IPS DF 19.7 (cell line): ENCODE results near the gene BCLAF1.
"Not testable (repeated sequence)": the region's sequence is repeated elsewhere in the genome, so short reads cannot be mapped to it uniquely, and the experiment has no call there.

Experiments used
- DNase-seq: peaks from one replicate; pipeline ENCODE4 v3.0.0-alpha.2; 2013; ENCODE audit warnings: low read depth, low spot score

The BCLAF1 gene

DNA sequence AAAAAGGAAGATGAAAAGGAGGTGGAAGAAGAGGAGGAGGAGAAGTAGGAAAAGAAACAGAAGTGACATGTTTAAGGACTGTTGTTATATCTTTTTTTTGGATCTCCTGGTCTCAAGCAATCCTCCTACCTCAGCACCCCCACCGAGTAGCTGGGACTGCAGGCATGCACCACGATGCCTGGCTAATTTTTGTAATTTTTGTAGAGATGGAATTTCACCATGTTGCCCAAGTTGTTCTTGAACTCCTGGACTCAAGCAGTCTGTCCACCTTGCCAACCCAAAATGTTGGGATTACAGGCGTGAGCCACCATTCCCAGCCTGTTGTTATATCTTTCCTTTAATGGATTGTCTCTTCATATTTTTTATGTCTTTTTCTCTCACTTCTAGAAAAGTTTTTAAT is 19.5 kb upstream of the BCLAF1 start:
- DNase-seq: no peak

DNA sequence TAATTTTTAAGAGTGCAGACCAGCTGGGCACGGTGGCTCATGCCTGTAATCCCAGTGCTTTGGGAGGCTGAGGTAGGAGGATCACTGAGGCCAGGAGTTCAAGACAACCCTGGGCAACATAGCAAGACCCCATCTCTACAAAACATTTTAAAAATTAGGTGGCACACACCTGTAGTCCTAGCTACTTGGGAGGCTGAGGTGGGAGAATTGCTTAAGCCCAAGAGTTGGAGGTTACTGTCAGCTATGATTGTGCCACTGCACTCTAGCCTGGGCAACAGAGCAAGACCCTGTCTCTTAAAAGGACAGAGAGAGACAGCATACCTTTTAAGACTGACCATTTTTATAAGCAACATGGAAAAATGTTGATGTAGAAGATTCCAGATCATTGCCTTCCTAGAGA is 18.8 kb upstream of the BCLAF1 start:
- not testable (repeated sequence) for DNase-seq

DNA sequence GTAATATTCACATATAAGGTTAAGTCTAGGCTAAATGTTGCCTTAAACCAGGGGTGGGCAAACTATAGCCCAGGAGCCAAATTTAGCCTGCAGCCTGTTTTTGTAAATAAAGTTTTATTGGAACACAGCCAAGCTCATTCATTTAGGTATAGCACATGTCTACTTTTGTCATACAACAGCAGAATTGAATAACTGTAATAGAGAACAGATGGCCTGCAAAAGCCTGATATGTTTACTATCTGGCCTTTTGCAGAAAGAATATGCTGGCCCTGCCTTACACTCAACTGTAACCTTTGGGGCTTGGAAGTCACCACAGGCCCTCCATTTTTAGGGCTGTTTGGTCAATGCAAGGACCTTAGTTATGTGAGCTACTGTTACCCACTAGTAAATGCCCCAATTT is 17.7 kb upstream of the BCLAF1 start:
- no peak for DNase-seq

DNA sequence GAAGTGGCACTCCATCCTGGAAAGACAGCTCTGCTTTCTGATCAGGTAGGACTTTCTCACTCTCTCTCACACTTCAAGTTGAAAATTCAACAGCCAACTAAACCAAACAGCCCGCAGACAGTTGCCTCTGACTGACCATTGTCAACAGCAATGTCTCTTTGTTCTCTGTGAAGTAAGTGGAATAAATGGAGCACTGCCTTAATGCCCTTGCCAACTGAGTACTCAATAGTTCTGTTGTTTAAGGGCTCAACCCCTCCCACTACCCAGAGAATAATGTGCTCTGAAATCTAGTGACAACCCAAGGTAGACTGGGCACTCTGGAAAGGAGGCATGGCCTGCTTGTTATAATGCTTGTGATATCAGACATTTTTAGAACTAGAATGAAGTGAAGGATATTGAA is 16.8 kb upstream of the BCLAF1 start:
- DNase-seq: no peak

DNA sequence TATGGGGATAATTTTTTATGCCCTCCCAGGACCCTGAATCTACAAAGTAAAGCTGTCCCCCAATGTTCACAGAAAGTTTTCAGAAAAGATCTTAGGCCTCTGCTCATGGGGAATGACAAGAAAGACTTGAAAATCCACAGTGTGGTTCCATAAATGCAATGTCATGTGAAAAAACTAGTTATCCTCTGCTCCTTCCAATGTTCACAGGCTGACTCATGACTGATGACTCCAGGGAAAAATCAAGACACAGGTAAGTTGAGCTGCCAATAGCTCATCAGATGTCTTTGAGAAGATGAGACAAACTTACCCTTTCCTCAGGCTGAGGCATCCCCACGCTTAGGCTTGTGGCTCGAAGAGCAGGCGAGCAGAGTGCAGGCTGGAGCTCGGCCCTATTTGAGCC is 14.8 kb upstream of the BCLAF1 start:
- no peak for DNase-seq

DNA sequence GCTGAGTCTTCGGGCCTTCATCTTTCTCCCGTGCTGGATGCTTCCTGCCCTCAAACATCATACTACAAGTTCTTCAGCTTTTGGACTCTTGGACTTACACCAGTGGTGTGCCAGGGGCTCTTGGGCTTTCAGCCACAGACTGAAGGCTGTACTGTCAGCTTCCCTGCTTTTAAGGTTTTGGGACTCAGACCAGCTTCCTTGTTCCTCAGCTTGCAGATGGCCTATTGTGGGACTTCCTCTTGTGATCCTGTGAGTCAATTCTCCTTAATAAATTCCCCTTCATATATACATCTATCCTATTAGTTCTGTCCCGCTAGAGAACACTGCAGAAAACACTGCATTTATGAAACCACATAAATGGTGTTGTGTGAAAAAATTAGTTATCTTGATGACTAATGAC is 13.9 kb upstream of the BCLAF1 start:
- no peak for DNase-seq

DNA sequence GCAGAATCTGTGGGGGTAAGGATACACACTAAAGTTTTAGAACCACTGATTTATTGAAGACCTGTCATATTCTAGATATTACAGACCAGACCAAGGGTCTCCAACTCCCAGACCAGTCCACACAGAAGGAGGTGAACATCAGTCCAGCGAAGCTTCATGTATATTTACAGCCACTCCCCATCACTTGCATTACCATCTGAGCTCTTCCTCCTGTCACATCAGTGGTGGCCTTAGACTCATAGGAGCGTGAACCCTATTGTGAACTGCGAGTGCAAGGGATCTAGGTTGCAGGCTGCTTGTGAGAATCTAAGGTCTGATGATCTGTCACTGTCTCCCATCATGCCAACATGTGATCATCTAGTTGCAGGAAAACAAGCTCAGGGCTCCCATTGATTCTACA is 5.0 kb upstream of the BCLAF1 start:
- no peak for DNase-seq

DNA sequence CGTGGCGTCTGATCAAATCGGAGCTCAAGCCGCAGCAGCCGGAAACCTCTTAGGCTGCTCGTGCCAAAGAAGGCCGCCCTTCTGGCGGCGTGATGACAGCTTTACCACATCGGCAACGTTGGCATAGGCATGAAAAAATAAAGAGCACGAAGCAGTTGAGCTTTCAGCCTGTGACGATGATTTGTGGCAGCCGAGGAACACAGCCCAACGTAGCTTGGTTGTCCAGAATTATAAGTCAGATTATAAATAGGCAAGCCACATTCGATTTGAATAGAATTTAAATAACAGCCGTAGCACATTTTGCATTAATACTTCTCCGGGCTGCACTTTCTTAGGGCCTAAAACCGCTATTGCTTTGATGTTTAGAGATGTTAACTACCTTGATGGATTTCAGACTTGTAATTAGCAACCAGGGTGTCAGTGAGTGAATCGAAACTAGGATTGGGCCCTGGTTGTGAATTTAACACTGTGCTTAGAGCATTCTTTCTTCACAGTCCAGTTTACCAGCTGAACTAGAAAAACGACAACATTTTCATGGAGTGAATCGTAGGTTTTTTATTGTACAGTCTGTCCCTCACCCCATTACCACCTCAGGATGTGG is 864 bp upstream of the BCLAF1 start:
- DNase-seq: no peak

DNA sequence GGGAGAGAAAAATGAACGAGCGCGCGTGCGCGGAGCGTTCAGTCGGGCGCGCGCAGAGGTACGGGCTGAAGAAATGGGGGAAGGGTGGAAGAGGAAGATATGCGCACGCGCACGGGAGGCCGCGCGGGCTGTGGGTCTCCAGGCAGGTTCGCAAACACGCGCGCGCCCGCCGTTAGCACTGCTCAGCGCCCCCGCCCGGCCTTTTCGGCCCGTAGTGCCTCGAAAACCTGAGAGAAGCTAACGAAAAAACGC is 393 bp downstream of the BCLAF1 start:
- no peak for DNase-seq

DNA sequence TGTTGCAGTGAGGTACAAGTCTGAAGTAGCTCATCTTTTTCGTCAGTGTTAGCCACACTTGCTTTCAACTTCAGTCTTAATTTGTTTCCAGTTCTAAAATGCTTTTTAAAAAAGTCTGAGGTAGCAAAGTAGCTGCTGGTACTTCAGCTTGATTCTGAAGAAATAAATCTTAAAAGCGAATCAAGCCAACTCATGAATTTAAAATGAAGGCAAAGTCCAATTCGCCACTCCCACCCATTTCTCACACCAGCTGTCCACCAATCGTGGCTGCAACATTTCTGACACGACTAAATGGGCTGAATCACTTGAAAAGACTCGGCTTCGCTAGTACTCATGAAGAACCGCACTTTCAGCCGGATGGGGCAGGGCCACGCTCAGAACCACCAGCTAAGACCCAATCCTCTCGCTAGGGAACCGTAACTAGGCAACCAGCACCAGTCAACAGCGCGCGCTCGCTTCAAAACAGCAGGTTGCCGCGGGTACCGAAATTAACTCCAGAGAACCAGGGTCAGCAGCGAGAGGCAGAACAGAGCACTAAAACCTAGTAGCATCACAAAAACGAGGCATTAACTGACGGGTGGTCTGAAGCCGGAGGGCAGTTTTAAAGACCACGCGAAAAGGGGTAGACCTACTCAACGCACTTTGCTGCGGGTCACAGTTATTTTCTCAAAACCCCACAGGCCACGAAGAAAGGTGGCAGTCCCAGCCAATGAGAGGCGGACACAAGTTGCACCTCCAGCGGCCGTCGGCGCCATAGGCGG is 900 bp downstream of the BCLAF1 start:
- DNase-seq: peak; percentile 52

DNA sequence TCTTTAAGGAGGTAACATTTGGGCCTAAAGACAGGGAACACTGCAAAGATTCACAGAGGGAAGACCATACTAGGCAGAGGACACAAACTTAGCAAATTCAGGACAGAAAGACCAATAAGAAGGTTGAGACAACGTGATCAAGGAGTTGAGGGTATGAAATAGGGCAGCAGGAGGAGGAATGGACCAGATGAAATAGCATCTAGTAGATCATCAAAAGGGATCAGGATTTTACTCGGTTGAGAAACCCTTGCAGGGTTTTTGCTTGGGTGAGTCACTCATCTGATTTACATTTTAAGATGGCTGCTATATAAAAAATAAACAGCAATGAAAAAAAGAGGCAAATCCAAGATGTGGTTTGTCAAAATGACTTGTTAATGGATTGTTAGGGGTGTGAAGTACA is 4.7 kb downstream of the BCLAF1 start:
- no peak for DNase-seq

DNA sequence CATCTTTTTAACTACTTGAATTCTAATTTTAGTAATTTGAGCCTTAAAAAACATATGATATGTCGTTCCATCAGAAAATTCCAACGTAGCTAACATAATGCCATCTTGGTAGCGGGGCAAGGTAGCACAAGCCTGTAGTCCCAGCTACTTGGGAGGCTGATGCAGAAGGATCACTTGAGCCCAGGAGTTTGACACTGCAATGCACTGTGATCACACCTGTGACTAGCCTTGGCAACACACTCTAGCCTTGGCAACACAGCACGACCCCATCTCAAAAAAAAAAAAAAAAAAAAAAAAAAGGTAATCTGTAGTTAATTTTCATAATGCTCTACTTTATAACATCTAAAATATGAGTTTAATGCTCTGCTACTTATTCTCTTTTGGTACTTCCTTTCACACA is 6.7 kb downstream of the BCLAF1 start:
- no peak for DNase-seq

DNA sequence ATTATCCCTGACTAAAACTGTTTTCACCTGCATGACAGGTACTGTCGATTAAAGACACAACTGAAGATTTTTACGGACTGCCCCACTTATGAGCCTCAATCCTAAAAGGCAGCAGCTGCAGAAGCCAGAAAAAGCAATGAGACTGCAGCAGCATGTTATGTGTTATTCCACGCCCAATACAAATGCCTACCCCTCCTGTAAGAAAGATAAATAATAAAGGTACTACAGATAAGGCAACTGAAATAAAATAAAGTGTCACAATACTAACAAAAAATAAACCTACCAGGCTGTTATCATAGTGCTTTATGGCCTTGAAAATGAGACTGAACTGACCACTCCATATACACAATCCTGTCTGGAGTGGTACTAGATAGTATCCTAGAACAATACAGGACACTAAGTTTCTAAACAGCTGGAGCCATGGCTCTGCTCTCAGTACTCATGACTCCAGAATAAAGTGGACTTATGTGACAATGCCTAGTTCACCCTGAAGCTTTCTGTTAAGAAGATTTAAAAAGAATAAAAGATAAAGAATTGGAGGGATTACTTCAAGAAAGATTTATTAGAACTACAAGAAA is 9.5 kb downstream of the BCLAF1 start:
- DNase-seq: no peak

DNA sequence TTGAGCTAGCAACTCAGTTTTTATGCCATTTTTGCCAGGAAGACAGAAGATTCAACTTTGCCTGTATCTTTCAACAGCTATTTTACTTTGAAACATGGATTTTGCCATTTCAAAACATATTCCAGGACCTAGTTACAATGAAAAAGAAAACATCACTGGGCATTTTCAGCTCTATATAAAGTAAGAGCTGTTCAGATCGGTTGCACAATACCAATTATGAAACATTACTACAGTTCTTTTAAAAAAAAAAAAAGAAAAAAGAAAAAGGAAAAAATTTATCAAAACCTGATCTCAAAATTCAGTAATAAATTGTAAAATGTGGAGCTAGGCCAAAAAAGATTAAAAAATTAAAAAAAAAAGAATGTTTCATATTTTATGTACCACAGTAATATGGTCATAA is 15.6 kb downstream of the BCLAF1 start:
- DNase-seq: no peak

DNA sequence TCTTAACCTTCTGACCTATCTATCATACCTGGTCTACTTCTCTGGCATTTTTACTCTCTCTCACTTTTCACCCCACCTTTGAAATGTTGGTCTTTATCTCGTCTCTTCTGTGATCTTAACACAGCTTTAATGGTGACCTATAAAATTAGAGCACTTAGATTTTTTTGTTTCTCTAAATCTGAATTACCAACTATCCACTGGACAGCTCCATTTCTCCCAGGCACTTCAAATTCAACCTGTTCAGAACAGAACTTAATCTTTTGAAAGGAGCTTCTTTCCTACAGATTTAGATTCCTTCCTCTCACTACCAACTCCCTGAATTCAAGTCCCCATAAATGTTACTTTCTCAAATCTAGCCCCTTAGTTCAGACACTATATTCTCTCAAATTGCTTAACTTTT is 24.5 kb downstream of the BCLAF1 start:
- DNase-seq: no peak

DNA sequence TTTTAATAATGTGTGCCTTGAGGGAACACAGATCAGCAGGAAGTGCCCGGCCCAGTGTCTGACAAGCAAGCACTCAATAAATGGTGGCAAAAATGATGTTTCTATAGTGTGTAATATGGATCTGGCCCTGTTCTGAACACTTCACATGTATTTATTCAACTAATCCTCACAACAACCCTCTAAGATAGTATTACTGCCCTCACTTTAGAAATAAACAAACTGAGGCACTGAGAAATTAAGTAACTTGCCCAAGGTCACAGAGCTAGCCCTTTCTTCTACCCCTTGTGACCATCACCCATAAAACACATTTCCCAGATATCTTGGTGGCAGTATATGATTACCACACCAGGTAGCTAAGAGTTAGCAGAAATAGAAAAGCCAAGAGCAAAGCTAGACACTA is 26.7 kb downstream of the BCLAF1 start:
- DNase-seq: no peak

DNA sequence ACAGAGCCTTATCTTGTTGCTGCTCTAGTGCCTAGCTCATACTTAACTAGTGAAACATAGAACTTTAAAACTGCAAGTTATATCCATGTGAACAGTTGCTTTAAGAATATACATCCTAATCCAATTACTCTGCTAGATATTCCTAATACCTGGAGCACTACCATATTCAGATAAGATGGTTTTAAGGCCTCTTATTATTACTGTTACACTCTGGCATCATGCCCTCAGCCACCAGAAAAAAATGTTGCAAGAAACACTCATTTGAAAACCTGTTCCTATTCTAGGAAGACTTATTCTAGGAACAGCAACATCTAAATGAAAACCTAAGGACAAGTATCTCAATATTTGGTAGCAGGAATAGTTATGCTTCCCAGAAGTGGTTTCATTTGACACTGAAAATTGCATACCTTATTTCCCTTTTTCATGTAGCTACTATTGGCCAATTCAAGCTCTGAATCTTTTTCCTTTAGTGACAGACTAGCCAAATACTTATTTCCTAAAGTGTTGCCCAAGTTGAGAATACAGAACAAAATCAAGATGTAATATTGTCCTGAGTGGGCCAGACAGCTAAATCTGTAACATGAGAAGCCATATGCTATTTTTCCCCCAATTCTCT is 34.7 kb downstream of the BCLAF1 start:
- DNase-seq: no peak

DNA sequence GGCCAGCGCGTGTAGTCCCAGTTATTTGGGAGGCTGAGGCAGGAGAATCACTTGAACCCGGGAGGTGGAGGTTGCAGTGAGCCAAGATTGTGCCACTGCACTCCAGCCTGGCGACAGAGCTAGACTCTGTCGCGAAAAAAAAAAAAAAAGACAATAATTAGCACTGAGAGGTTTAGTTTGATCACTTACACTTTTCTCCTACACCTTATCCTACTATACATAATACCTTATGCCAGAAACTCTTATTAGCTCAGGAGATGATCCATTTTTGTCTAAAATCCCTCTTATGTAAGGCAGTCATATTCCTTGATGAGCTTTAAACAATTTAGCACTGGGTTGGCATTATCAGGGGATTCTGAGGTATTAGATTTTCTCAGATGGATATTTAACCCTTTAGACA is 35.9 kb downstream of the BCLAF1 start:
- DNase-seq: no peak

DNA sequence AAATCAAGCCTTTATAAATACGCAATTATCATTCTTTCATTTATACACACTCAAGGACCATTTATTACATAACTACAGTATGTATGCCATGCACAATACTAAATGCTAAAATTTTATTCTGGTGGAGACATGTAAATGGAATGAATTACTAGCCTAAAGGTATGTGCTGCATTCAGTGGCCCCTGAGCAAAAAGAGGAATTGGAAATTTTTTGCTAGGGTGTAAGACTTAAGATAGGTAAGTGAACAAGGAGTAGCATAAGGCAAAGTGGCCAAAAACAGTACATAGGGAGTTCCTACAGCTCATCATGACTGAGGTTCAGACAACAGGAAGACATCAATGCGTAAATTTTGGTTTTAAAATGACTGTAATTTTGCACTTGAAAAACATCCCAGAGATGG is 37.2 kb downstream of the BCLAF1 start:
- DNase-seq: no peak

DNA sequence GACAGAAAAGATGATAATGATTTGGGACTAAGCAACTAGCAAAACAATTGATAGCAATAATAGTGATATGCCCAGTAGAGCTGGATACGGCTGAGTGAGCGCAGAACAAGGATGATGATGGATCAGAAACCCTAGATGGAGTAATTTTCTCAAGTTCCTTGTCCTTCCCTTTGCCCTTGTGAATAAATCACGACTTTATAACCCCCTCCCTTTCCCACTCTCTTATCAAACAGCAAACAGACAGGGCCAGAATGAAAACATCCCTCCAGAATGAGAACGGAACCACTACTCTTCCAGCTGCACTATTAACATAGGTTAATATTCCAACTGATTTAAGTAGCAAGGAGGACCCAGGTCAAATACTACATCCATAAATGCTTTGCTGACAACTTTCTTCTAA is 38.3 kb downstream of the BCLAF1 start:
- no peak for DNase-seq

DNA sequence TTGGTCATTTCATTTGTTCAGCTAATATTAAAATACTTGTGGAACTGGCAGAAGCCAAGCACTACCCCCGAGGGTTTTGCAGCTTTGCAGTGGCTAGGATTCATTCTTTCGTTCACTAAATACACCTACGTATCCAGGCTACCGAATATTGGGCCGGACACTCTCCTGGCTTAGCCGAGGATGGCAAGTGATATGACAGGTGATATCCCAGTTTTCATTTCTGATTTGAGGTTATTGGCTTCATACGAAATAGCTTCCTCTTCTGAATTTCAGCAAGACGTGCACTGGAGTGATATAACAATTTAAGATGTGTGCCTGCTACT is 39.0 kb downstream of the BCLAF1 start:
- no peak for DNase-seq

DNA sequence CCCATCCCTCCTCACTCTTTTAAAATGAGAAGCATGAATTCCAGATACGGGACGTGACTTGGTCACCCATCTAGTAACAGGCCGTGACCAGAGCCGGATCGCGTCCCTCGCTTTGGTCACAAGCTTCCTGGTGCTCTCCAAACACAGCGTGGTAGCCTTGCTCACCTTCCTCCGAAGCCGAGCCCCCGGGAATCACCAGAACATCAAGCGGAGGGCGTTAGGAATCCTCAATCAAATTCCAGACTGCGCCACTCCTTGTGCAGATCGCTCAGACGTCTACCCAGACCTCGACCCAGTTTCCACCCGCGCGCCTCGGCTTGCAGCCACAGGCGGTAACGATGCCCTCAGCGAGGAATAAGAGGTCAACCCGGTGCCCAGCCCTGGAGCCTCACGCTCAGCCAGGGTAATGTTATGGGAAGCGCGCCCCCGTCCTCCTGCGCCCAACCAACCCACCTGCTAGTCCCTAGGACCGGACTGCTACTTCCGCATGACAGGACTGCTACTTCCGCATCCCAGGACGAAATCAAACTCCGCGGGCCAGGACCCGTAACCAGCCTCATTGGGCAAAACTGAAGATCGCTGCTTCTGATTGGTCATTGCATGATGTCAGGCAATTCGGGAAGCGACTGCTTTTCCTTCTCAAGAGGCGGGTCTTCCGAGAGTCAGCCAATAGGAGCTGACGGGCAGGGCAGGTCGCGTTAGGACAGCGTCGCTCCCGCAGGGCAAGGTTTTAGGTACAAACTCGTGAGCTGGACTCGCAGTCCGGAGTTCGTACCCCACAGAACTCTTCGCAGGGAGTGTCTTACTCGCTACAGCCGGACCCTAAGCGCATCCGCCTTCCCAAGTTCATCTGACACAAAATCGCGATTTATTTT is 39.6 kb downstream of the BCLAF1 start, which contains the start of gene MTFR2:
Gene MTFR2 (minus strand): TSS at position 501 of the 875 bp plus-strand sequence. CDS start 1,212 bp downstream, outside the sequence.
- peak; percentile 99 for DNase-seq
